Sigmoid colon (tissue), 7 donors: ENCODE measurements around the gene FUT2. TPM values are rescaled to one million over a fixed set of nuclear protein-coding genes. Genes with fewer than 3 reads are reported as not detected.

Experiments used
- DNase-seq: peaks from one replicate; pipeline ENCODE4 v3.0.0-alpha.2; 2019
- H3K27ac ChIP-seq, 4 donors: fragments of 200-600 bp; sonication (generic); one replicate each; pipeline ENCODE4 v1.5.1; 2016 to 2019; ENCODE audit warnings: mild to moderate bottlenecking in 1 of 4
- H3K27me3 ChIP-seq, 3 donors: fragments of 200-600 bp; sonication (generic); one replicate each; pipeline ENCODE4 v1.5.1; 2019; ENCODE audit warnings: mild to moderate bottlenecking in 1 of 3
- H3K36me3 ChIP-seq, 4 donors: fragments of 200-600 bp; sonication (generic); one replicate each; pipeline ENCODE4 v1.5.1; 2016 to 2019
- H3K4me1 ChIP-seq, 4 donors: fragments of 200-600 bp; sonication (generic); one replicate each; pipeline ENCODE4 v1.5.1; 2017 to 2019
- H3K4me3 ChIP-seq, 4 donors: fragments of 200-600 bp; sonication (generic); one replicate each; pipeline ENCODE4 v1.5.1; 2017 to 2019; ENCODE audit warnings: mild to moderate bottlenecking in 2 of 4, moderate library complexity in 1 of 4
- H3K9me3 ChIP-seq, 4 donors: fragments of 200-600 bp in 3 of 4; sonication (generic) in 3 of 4; one replicate each; pipeline versions ENCODE4 v1.5.1 to v1.6.1; 2013 to 2019
- CTCF ChIP-seq, 4 experiments: fragments of 450-650 bp in 3 of 4; fragments of 200-600 bp in 1 of 4; IDR thresholded peaks; one replicate each; pipeline ENCODE4 v1.5.1; 2016 to 2019; ENCODE audit warnings: antibody characterized with exemption in 4 of 4, mild to moderate bottlenecking in 3 of 4, moderate library complexity in 2 of 4
- EP300 ChIP-seq, 4 donors: sonication (generic); formaldehyde crosslinking; IDR thresholded peaks; one replicate each; pipeline ENCODE4 v1.6.1; 2017; ENCODE audit warnings: antibody characterized with exemption in 4 of 4
- POLR2A ChIP-seq, 2 donors: fragments of 450-650 bp; IDR thresholded peaks; one replicate each; pipeline ENCODE4 v1.6.1; 2016; ENCODE audit warnings: antibody characterized with exemption in 2 of 2, mild to moderate bottlenecking in 2 of 2, moderate library complexity in 2 of 2
- POLR2AphosphoS5 ChIP-seq, 4 donors: sonication (generic); formaldehyde crosslinking; IDR thresholded peaks; one replicate each; pipeline ENCODE4 v1.6.1; 2017; ENCODE audit warnings: antibody characterized with exemption in 4 of 4
- WGBS, 2 donors: extraction: QIAGEN DNeasy Blood & Tissue Kit; methylation state at CpG; one replicate each; pipeline ENCODE4 v1.1.7; 2013; 5-methylcytosine and 5-hydroxymethylcytosine counted together
- intact Hi-C: fragments of 100-400 bp; cut with DNase I; formaldehyde crosslinking; loops from one replicate; pipeline ENCODE4 v1.15.1; 2023
- polyA plus RNA-seq, 3 donors: library from polyadenylated mRNA; stranded (reverse); fragments of 200-250 nt; gene quantifications; one replicate each; pipeline ENCODE4 v1.2.3, GENCODE V29; 2013
- total RNA-seq, 4 donors: library from RNA; depleted of rRNA; stranded (reverse); fragments of >200 nt; gene quantifications; one replicate each; pipeline ENCODE4 v1.1.0, GENCODE V29; 2016
- donor health status: healthy with polysubstance abuse.
- donor health status: Bipolar disorder and iron deficiency.
- donor health status: healthy.

The FUT2 gene
- total and polyA plus RNA-seq, 7 donors = 37.2 to 62.7 (median 59.4) TPM; not detected in 4

- Histone ChIP-seq H3K27ac (no peak overlapping the region), H3K9me3 (no peaks in the 10 kb centered on the region), H3K36me3 (no peaks in the 10 kb centered on the region), H3K4me1 (peaks cover 0 to 10% (median 9%) of the 10 kb centered on the region in 4 donors), H3K4me3 (no peak overlapping the region), H3K27me3 (no peaks in the 10 kb centered on the region)
- 91 to 94% methylated on average over 6 of the region's 6 CpGs for WGBS, 2 donors
- intact Hi-C loops = no loop called here
- TF ChIP-seq POLR2AphosphoS5 (IDR thresholded peaks at IDR 0.05) = no peak
- no peak for TF ChIP-seq POLR2A (IDR thresholded peaks at IDR 0.05)
- no peak for TF ChIP-seq CTCF (IDR thresholded peaks at IDR 0.05)
- no peak for TF ChIP-seq EP300 (IDR thresholded peaks at IDR 0.05)
- DNase-seq = no peak
These were observed 37.3 kb upstream of the FUT2 start for GRCh38 chr19:48658483-48658882.

DNA sequence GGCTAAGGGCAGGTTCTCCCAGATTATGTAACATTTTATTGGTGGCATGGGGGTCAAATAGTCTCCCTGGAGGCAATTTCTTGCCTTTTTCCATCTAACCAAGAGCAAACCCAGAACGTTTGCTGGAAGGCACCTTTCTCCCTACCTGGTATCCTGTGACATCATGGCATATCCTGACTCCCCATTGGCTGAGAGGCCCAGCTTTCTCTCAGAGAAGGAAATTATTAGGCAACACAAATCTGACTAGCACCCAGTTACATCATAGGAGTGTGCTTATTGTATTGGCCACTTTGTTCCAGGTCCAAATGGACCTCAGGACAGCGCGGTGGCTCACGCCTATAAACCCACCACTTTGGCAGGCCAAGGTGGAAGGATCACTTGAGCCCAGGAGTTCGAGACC is 36.0 kb upstream of the FUT2 start:
- H3K27me3 ChIP-seq = no peaks in the 10 kb centered on the region
- no peaks in the 10 kb centered on the region for H3K36me3 ChIP-seq
- intact Hi-C loops = no loop called here
- no peak overlapping the region for H3K27ac ChIP-seq
- 77 to 80% methylated on average over 5 of the region's 5 CpGs for WGBS, 2 donors
- no peak for DNase-seq
- peaks cover 0 to 10% (median 9%) of the 10 kb centered on the region in 4 donors for H3K4me1 ChIP-seq
- TF ChIP-seq CTCF (IDR thresholded peaks at IDR 0.05) (no peak), EP300 (IDR thresholded peaks at IDR 0.05) (no peak), POLR2A (IDR thresholded peaks at IDR 0.05) (no peak), POLR2AphosphoS5 (IDR thresholded peaks at IDR 0.05) (no peak)
- no peak overlapping the region for H3K4me3 ChIP-seq
- H3K9me3 ChIP-seq = no peaks in the 10 kb centered on the region

GRCh38 chr19:48660852-48661710 is 34.7 kb upstream of the FUT2 start:
- no peak for TF ChIP-seq EP300 (IDR thresholded peaks at IDR 0.05)
- no peak for TF ChIP-seq POLR2AphosphoS5 (IDR thresholded peaks at IDR 0.05)
- no peak for TF ChIP-seq CTCF (IDR thresholded peaks at IDR 0.05)
- no peak for TF ChIP-seq POLR2A (IDR thresholded peaks at IDR 0.05)
- no peak overlapping the region for H3K4me3 ChIP-seq
- peak; percentile 91 for DNase-seq
- 62 to 64% methylated on average over 35 of the region's 35 CpGs for WGBS, 2 donors
- H3K4me1 ChIP-seq = peaks cover 0 to 10% (median 9%) of the 10 kb centered on the region in 4 donors
- intact Hi-C loops = no loop called here
- H3K27me3 ChIP-seq = no peaks in the 10 kb centered on the region
- no peaks in the 10 kb centered on the region for H3K9me3 ChIP-seq
- H3K36me3 ChIP-seq = no peaks in the 10 kb centered on the region
- H3K27ac ChIP-seq = peak overlapping the region; percentile 22 to 52 (median 40)

GRCh38 chr19:48661711-48662090 is 34.1 kb upstream of the FUT2 start:
- peaks cover 0 to 10% (median 9%) of the 10 kb centered on the region in 4 donors for H3K4me1 ChIP-seq
- TF ChIP-seq CTCF (IDR thresholded peaks at IDR 0.05) = no peak
- no peak for DNase-seq
- no peak overlapping the region for H3K27ac ChIP-seq
- H3K4me3 ChIP-seq = no peak overlapping the region
- intact Hi-C loops = no loop called here
- H3K36me3 ChIP-seq = no peaks in the 10 kb centered on the region
- H3K9me3 ChIP-seq = no peaks in the 10 kb centered on the region
- no peaks in the 10 kb centered on the region for H3K27me3 ChIP-seq
- WGBS, 2 donors = 96% methylated on average over 50 of the region's 50 CpGs
